ENCODE data around the gene CRELD1. TPM values are rescaled to one million over a fixed set of nuclear protein-coding genes. Genes with fewer than 3 reads are reported as not detected.

Gene CRELD1
- total RNA-seq, 6 donors from 2014 or later: 31.7 to 72.3 (median 44.0) TPM

DNA sequence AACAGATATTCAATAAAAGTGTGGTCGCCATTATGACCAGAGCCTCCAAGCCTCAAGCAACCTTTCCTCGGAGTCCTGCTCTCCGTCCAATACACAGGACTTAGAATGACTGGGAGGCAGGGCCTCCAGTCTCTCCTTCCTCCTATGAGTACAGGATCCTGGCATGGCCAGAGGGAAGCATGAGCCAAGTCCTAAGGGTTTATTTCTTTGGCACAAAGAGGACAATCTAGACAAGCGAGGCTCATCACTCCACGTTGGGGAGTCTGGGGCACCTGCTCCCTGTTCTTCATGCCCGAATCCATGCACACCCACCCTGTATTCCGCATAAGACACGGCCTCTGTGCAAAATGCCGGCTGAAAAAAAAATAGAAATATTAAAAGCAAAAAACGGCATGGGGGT is 11.7 kb downstream of the CRELD1 start:
- H3K36me3 ChIP-seq: peaks cover 0 to 31% (median 16%) of the 10 kb centered on the region in 4 donors
- H3K4me1 ChIP-seq: peaks cover 3 to 20% (median 9%) of the 10 kb centered on the region in 4 donors
- TF ChIP-seq POLR2A (IDR thresholded peaks at IDR 0.05): no peak
- no peak for TF ChIP-seq POLR2AphosphoS5 (IDR thresholded peaks at IDR 0.05)
- TF ChIP-seq EP300 (IDR thresholded peaks at IDR 0.05): no peak
- TF ChIP-seq, protein P1, sequence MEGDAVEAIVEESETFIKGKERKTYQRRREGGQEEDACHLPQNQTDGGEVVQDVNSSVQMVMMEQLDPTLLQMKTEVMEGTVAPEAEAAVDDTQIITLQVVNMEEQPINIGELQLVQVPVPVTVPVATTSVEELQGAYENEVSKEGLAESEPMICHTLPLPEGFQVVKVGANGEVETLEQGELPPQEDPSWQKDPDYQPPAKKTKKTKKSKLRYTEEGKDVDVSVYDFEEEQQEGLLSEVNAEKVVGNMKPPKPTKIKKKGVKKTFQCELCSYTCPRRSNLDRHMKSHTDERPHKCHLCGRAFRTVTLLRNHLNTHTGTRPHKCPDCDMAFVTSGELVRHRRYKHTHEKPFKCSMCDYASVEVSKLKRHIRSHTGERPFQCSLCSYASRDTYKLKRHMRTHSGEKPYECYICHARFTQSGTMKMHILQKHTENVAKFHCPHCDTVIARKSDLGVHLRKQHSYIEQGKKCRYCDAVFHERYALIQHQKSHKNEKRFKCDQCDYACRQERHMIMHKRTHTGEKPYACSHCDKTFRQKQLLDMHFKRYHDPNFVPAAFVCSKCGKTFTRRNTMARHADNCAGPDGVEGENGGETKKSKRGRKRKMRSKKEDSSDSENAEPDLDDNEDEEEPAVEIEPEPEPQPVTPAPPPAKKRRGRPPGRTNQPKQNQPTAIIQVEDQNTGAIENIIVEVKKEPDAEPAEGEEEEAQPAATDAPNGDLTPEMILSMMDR (IDR thresholded peaks at IDR 0.05): no peak
- no peaks in the 10 kb centered on the region for H3K9me3 ChIP-seq
- WGBS, 2 donors: 87% methylated on average over 10 of the region's 10 CpGs
- no peaks in the 10 kb centered on the region for H3K27me3 ChIP-seq
- H3K4me3 ChIP-seq: no peak overlapping the region
- no peak for ATAC-seq (ENCODE audit: low FRiP score in 2 of 2)
- peak overlapping the region in 1 of 4 donors; percentile 65 for H3K27ac ChIP-seq
- DNase-seq: no peak

DNA sequence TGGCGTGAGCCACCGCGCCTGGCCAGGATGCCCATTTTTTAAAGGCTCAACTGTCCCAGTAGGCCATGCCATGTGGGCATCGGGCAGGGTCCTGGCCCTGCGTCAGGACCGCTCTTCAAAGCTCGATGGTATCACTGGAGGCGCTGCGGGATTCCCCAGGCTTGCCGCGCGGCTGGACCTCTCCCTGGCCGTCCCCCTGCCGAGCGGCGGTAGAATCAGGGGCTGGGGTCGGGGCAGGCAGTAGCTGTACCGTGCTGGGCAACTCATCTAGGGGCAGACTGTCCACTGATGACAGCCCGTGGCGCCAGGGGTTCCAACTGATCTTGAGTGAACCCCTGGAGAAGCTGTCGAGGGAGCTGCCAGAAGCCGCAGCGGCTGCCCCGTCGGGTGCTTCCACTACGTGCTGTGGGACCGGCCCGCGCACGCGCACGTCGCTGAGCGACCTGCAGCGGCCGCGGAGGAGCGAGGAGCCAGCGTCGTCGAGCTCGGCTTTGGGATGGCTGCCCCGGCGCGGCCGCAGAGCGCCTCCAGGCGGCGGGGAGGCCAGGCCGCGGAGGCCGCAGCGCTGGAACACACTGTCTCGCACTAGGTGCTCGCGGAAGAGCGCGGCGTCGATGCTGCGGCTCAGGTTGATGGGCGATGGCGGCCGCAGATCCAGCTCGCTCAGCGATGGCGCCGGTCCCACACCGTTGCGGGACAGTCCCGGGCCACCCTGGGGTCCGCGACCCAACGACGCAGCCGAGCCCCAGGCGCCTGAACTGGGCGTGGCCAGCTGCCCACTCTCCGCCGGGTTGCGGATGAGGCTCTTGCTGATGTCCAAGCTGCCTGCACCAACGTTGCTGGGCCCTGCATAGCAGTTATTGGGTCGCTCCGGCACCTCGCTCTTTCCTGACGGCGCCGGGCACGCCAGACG is 12.7 kb downstream of the CRELD1 start:
- peak; percentile 26 to 67 for TF ChIP-seq POLR2AphosphoS5 (IDR thresholded peaks at IDR 0.05)
- peak in 3 of 4 donors; percentile 45 to 64 (median 54) for TF ChIP-seq POLR2A (IDR thresholded peaks at IDR 0.05)
- TF ChIP-seq, protein P1 (IDR thresholded peaks at IDR 0.05): peak; percentile 60 to 98 (median 94)
- TF ChIP-seq EP300 (IDR thresholded peaks at IDR 0.05): peak in 1 of 4 donors; percentile 12
- no peaks in the 10 kb centered on the region for H3K27me3 ChIP-seq
- WGBS, 2 donors: 16 to 22% methylated on average over 11 to 23 of the region's 90 CpGs
- peaks cover 0 to 25% (median 10%) of the 10 kb centered on the region in 4 donors for H3K36me3 ChIP-seq
- ATAC-seq (ENCODE audit: low FRiP score in 2 of 2) (peak; percentile 90 to 95), DNase-seq (peak; percentile 94 to 98)
- peaks cover 4 to 21% (median 9%) of the 10 kb centered on the region in 4 donors for H3K4me1 ChIP-seq
- H3K9me3 ChIP-seq: no peaks in the 10 kb centered on the region
- H3K27ac ChIP-seq: peak overlapping the region; percentile 65 to 86 (median 73)
- H3K4me3 ChIP-seq: peak overlapping the region; percentile 53 to 71 (median 62)

- 44 to 64% methylated on average over 19 to 48 of the region's 86 CpGs for WGBS, 2 donors
- Histone ChIP-seq H3K4me3 (peak overlapping the region; percentile 53 to 71 (median 62)), H3K9me3 (no peaks in the 10 kb centered on the region), H3K27me3 (no peaks in the 10 kb centered on the region), H3K36me3 (peaks cover 0 to 25% (median 10%) of the 10 kb centered on the region in 4 donors), H3K4me1 (peaks cover 14 to 30% (median 18%) of the 10 kb centered on the region in 4 donors), H3K27ac (peak overlapping the region; percentile 65 to 86 (median 73))
- DNase-seq (peak; percentile 82 to 94), ATAC-seq (ENCODE audit: low FRiP score in 2 of 2) (peak; percentile 83 to 90)
- TF ChIP-seq POLR2AphosphoS5 (IDR thresholded peaks at IDR 0.05): peak in 1 of 2 donors; percentile 41
- TF ChIP-seq, protein P1 (IDR thresholded peaks at IDR 0.05): peak; percentile 36 to 94 (median 82)
- TF ChIP-seq EP300 (IDR thresholded peaks at IDR 0.05): no peak
- TF ChIP-seq POLR2A (IDR thresholded peaks at IDR 0.05): peak in 1 of 4 donors; percentile 15
These were observed 13.7 kb downstream of the CRELD1 start for GRCh38 chr3:9947025-9947995.

DNA sequence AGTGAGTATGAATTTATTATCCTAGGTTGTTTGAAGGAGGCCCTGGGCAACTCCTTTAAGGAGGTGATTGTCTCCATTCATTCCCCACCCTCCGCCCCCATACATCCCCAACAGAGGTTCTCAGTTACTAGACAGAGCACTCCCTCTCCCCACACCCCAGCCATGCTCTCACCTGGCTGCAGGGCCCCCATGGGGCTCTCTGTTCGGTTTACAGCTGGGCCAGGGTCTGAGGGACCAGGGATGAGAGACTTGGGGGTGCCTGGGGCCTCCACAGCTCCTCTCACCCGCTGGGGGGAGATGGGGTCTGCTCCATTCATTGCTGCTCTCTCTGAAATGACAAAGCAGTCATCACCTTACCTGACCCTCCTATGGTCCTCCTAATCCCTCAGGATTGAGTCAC is 15.0 kb downstream of the CRELD1 start:
- no peak overlapping the region for H3K27ac ChIP-seq
- WGBS, 2 donors: 84 to 93% methylated on average over 3 of the region's 3 CpGs
- no peaks in the 10 kb centered on the region for H3K9me3 ChIP-seq
- TF ChIP-seq, protein P1 (IDR thresholded peaks at IDR 0.05): no peak
- TF ChIP-seq POLR2AphosphoS5 (IDR thresholded peaks at IDR 0.05) (no peak), POLR2A (IDR thresholded peaks at IDR 0.05) (no peak), EP300 (IDR thresholded peaks at IDR 0.05) (no peak)
- no peak overlapping the region for H3K4me3 ChIP-seq
- no peak for DNase-seq
- H3K36me3 ChIP-seq: peaks cover 0 to 13% (median 6%) of the 10 kb centered on the region in 4 donors
- H3K4me1 ChIP-seq: peaks cover 15 to 32% (median 20%) of the 10 kb centered on the region in 4 donors
- ATAC-seq (ENCODE audit: low FRiP score in 2 of 2): no peak
- H3K27me3 ChIP-seq: no peaks in the 10 kb centered on the region
